Fibroblast of villous mesenchyme (primary cell): ENCODE results near the gene TRIM49C. TPM values are rescaled to one million over a fixed set of nuclear protein-coding genes. Genes with fewer than 3 reads are reported as not detected.
"Not testable (repeated sequence)": the region's sequence is repeated elsewhere in the genome, so short reads cannot be mapped to it uniquely, and the experiment has no call there.

Source experiments
- DNase-seq: peaks from one replicate; pipeline ENCODE4 v3.0.0-alpha.2; 2010; ENCODE audit warnings: low read depth
- H3K4me3 ChIP-seq: 2 replicates; pipeline ENCODE4 v1.5.1; 2011; ENCODE audit warnings: low read depth, mild to moderate bottlenecking, low read length
- small RNA-seq: library from RNA; depleted of rRNA; stranded (forward); fragments of <200 nt; gene quantifications from one replicate; pipeline ENCODE3, GENCODE V24; 2012
- total RNA-seq: library from RNA; depleted of rRNA; stranded (reverse); fragments of >200 nt; gene quantifications from 2 replicates; pipeline ENCODE4 v1.2.3, GENCODE V29; 2012

The TRIM49C gene, protein sequence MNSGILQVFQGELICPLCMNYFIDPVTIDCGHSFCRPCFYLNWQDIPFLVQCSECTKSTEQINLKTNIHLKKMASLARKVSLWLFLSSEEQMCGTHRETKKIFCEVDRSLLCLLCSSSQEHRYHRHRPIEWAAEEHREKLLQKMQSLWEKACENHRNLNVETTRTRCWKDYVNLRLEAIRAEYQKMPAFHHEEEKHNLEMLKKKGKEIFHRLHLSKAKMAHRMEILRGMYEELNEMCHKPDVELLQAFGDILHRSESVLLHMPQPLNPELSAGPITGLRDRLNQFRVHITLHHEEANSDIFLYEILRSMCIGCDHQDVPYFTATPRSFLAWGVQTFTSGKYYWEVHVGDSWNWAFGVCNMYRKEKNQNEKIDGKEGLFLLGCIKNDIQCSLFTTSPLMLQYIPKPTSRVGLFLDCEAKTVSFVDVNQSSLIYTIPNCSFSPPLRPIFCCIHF
- total RNA-seq: not detected in 2 replicates

- not testable (repeated sequence) for H3K4me3 ChIP-seq, DNase-seq
These were observed at the start of gene TRIM49C for GRCh38 chr11:90030806-90031205. Gene TRIM49C (plus strand): TSS chr11:90031106. CDS start chr11:90035212, 4,106 bp downstream.

GRCh38 chr11:90024184-90024583 is 6.7 kb upstream of the TRIM49C start:
- H3K4me3 ChIP-seq, DNase-seq: not testable (repeated sequence)

DNA sequence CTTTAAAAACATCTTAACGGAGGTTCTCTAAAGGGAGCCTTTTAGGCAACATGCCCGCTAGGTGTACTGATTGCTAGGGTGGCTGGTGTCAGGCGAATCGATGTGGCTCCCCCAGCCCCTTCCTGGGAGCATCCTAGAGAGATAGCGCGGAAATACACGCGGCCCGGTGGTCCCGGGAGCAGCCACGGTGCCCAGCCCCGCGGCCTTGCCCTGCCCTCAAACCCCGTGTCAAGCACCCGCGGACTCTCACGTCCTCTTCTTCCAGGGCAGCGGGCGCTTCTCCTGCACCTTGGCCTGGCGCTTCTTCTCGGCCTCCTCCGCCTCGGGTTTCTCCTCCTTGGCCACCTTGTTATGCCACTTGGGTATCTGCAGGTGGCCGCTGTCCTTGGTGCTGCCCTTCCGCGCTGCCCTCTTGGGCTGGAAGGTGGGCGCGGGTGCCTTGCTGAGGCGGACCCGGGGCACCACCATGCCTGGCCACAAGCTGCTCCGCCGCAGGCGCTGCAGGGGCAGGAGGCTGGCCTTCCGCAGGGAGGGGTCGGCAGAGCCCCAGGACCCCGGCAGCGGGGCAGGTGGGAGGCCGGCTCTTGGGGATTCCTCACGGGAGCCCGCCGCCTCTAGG is 20.8 kb downstream of the TRIM49C start:
- not testable (repeated sequence) for H3K4me3 ChIP-seq, DNase-seq

GRCh38 chr11:90052311-90052710 is 21.4 kb downstream of the TRIM49C start:
- not testable (repeated sequence) for H3K4me3 ChIP-seq, DNase-seq

- DNase-seq, H3K4me3 ChIP-seq: not testable (repeated sequence)
These were observed 22.6 kb downstream of the TRIM49C start for GRCh38 chr11:90053545-90053944.

DNA sequence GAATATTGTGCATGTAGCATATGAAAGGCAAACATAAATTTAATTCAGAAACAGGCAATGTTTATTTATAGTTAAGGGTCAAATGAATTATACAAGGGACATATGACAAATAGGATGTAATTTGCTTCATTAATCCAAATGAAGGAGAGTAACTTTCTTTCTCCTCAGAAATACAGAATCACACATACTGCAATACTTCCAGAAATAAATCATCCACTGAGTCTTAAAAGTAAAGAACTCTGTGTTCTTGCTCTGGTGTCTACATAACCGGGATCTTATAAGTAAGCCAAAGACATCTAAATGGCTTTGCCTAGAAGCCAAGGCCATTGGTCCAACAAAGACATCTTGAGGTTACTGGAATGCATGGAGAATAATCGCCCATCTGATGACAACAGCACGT is 54.7 kb downstream of the TRIM49C start, which contains the start of gene UBTFL1:
UBTFL1 (plus strand) TSS at position 301 of the 400 bp plus-strand sequence; CDS start at position 301, 0 bp downstream.
- DNase-seq, H3K4me3 ChIP-seq: not testable (repeated sequence)

- not testable (repeated sequence) for H3K4me3 ChIP-seq, DNase-seq
These were observed 57.8 kb downstream of the TRIM49C start for GRCh38 chr11:90088731-90089130.

Small RNA genes lying within 50 kb of the gene (small RNA-seq; reads per million reads assigned to genes)
- not detected for gene AP000827.1

Other genes starting within 250 kb of the TRIM49C start
- gene TRIM49, start 222.5 kb upstream of the TRIM49C start, total RNA-seq: not detected in 2 replicates
- not detected in 2 replicates for gene TRIM64B, start 152.6 kb upstream of the TRIM49C start, total RNA-seq
- not detected in 2 replicates for gene TRIM49D1, start 108.9 kb upstream of the TRIM49C start, total RNA-seq
- not detected in 2 replicates for gene TRIM49D2, start 107.0 kb upstream of the TRIM49C start, total RNA-seq
- gene TRIM64, start 65.1 kb upstream of the TRIM49C start, total RNA-seq: not detected in 2 replicates
- not detected in 2 replicates for gene UBTFL1, start 54.8 kb downstream of the TRIM49C start, total RNA-seq
- 1.9 and 2.2 TPM in 2 replicates for gene NAALAD2, start 103.6 kb downstream of the TRIM49C start, total RNA-seq
- 24.8 and 43.2 TPM in 2 replicates for gene CHORDC1, start 191.9 kb downstream of the TRIM49C start, total RNA-seq